Fibroblast of lung (primary cell): ENCODE measurements around the gene PAPOLG.

Experiments used
- CTCF ChIP-seq, 2 donors: IDR thresholded peaks in 1 of 2; conservative IDR thresholded peaks in 1 of 2; 1 replicate in 1 of 2; 2 replicates in 1 of 2; pipeline ENCODE4 v1.5.1; 2011 to 2012; ENCODE audit warnings: low read length in 2 of 2, control low read depth in 1 of 2, inconsistent platforms in 1 of 2, low read depth in 1 of 2, mild to moderate bottlenecking in 1 of 2
- EZH2 ChIP-seq: IDR thresholded peaks from 2 replicates; pipeline ENCODE4 v1.5.1; 2012; ENCODE audit warnings: low read length, control low read depth, mild to moderate bottlenecking; ENCODE audit errors: missing control alignments

GRCh38 chr2:60839126-60839813 lies 83.2 kb downstream of the PAPOLG start:
- no peak for TF ChIP-seq EZH2
- no peak for TF ChIP-seq CTCF (conservative IDR thresholded peaks at IDR 0.05 in 1 of 2, IDR thresholded peaks at IDR 0.05 in 1 of 2; ENCODE audit: low read depth in 1 of 2, low read length in 2 of 2)
